Glutamatergic neuron (in vitro differentiated cells): ENCODE data around the gene LMBRD2. TPM values are rescaled to one million over a fixed set of nuclear protein-coding genes. Genes with fewer than 3 reads are reported as not detected.

Source experiments
- DNase-seq: peaks from one replicate; pipeline ENCODE4 v3.0.0; 2022
- H3K27ac Mint-ChIP-seq: one replicate; pipeline ENCODE4 v1.8.0; 2020; ENCODE audit warnings: mild to moderate bottlenecking, mixed read lengths, inconsistent platforms; ENCODE audit not compliant: unreplicated experiment
- H3K27me3 Mint-ChIP-seq: one replicate; pipeline ENCODE4 v1.8.0; 2020; ENCODE audit warnings: mild to moderate bottlenecking, moderate library complexity, mixed read lengths, inconsistent platforms; ENCODE audit not compliant: unreplicated experiment
- H3K36me3 Mint-ChIP-seq: one replicate; pipeline ENCODE4 v1.8.0; 2020; ENCODE audit warnings: mild to moderate bottlenecking, mixed read lengths, inconsistent platforms; ENCODE audit not compliant: unreplicated experiment
- H3K4me1 Mint-ChIP-seq: one replicate; pipeline ENCODE4 v1.8.0; 2020; ENCODE audit warnings: mild to moderate bottlenecking, low read depth, mixed read lengths, inconsistent platforms; ENCODE audit not compliant: unreplicated experiment
- H3K4me3 Mint-ChIP-seq: one replicate; pipeline ENCODE4 v1.8.0; 2020; ENCODE audit warnings: mild to moderate bottlenecking, mixed read lengths, inconsistent platforms; ENCODE audit not compliant: unreplicated experiment
- H3K9me3 Mint-ChIP-seq: one replicate; pipeline ENCODE4 v1.8.0; 2020; ENCODE audit warnings: mild to moderate bottlenecking, moderate library complexity, mixed read lengths, inconsistent platforms; ENCODE audit not compliant: unreplicated experiment
- CTCF ChIP-seq: fragments of 200-600 bp; sonication (generic); IDR thresholded peaks from one replicate; pipeline ENCODE4 v1.5.0; 2021; ENCODE audit not compliant: partially characterized antibody, unreplicated experiment
- total RNA-seq: library from RNA; stranded (reverse); fragmentation: NEBNext Ultra II Directional; extraction: Animal tissue kit (Norgen Biotek cat#: 25700); gene quantifications from one replicate; pipeline ENCODE4 v1.2.1, GENCODE V29; 2021; ENCODE audit not compliant: unreplicated experiment

Gene LMBRD2
- total RNA-seq, 1 donor from 2014 or later = 32.8 TPM

- H3K9me3 Mint-ChIP-seq = peaks cover 6% of the 10 kb centered on the region
- peaks cover 6% of the 10 kb centered on the region for H3K27me3 Mint-ChIP-seq
- peak overlapping the region; percentile 95 for H3K27ac Mint-ChIP-seq
- peak; percentile 64 for DNase-seq
- no peaks in the 10 kb centered on the region for H3K36me3 Mint-ChIP-seq
- TF ChIP-seq CTCF = no peak
- peak overlapping the region; percentile 98 for H3K4me3 Mint-ChIP-seq
- H3K4me1 Mint-ChIP-seq = peaks cover 20% of the 10 kb centered on the region
Measured at GRCh38 chr5:36150676-36151433, 832 bp downstream of the LMBRD2 start.

- Mint-ChIP-seq H3K4me3 (no peak overlapping the region), H3K4me1 (peaks cover 8% of the 10 kb centered on the region), H3K36me3 (no peaks in the 10 kb centered on the region), H3K9me3 (peaks cover 6% of the 10 kb centered on the region), H3K27me3 (peaks cover 6% of the 10 kb centered on the region), H3K27ac (no peak overlapping the region)
- DNase-seq = no peak
- TF ChIP-seq CTCF = no peak
Measured at GRCh38 chr5:36147681-36148080, 4.0 kb downstream of the LMBRD2 start.

GRCh38 chr5:36146390-36146789 lies 5.3 kb downstream of the LMBRD2 start:
- Mint-ChIP-seq H3K4me3 (no peak overlapping the region), H3K9me3 (peaks cover 3% of the 10 kb centered on the region)

GRCh38 chr5:36145311-36145710 lies 6.4 kb downstream of the LMBRD2 start:
- TF ChIP-seq CTCF = no peak
- Mint-ChIP-seq H3K9me3 (no peaks in the 10 kb centered on the region), H3K27ac (no peak overlapping the region), H3K4me3 (no peak overlapping the region), H3K27me3 (no peaks in the 10 kb centered on the region), H3K36me3 (no peaks in the 10 kb centered on the region), H3K4me1 (peaks cover under 1% of the 10 kb centered on the region)
- DNase-seq = no peak

More at GRCh38 chr5:36146390-36146789, 5.3 kb downstream of the LMBRD2 start:
- TF ChIP-seq CTCF = no peak
- Mint-ChIP-seq H3K27me3 (peaks cover 2% of the 10 kb centered on the region), H3K4me1 (peaks cover 5% of the 10 kb centered on the region), H3K27ac (no peak overlapping the region), H3K36me3 (no peaks in the 10 kb centered on the region)
- no peak for DNase-seq

GRCh38 chr5:36138900-36139683 lies 12.6 kb downstream of the LMBRD2 start:
- DNase-seq = no peak
- H3K9me3 Mint-ChIP-seq = peaks cover 2% of the 10 kb centered on the region
- no peaks in the 10 kb centered on the region for H3K4me1 Mint-ChIP-seq
- H3K27ac Mint-ChIP-seq = no peak overlapping the region
- H3K36me3 Mint-ChIP-seq = peaks cover 6% of the 10 kb centered on the region
- peaks cover 2% of the 10 kb centered on the region for H3K27me3 Mint-ChIP-seq
- no peak for TF ChIP-seq CTCF
- H3K4me3 Mint-ChIP-seq = no peak overlapping the region
